Measurements from ENCODE around the gene CNIH3.

The CNIH3 gene

GRCh38 chr1:224668984-224669383, 52.9 kb downstream of the CNIH3 start:
- TF ChIP-seq CTCF (IDR thresholded peaks at IDR 0.05; ENCODE audit: insufficient read depth, low read length, missing control alignments) = no peak
- DNase-seq (ENCODE audit: low read depth, low spot score) = no peak
- POLR2A ChIA-PET = no interaction called here
- CTCF ChIA-PET = interaction anchor here (0.8 to 4.9 kb wide), 3 partner anchors 17 to 23 kb away, joined by 3 to 26 read pairs (median 3); no protein-coding TSS in a partner anchor
- no peak overlapping the region for H3K4me3 ChIP-seq (ENCODE audit: low read depth, low read length)

GRCh38 chr1:224669403-224669802, 53.3 kb downstream of the CNIH3 start:
- ChIA-PET CTCF (interaction anchor here (0.8 to 4.9 kb wide), 3 partner anchors 17 to 24 kb away, joined by 3 to 26 read pairs (median 3); no protein-coding TSS in a partner anchor), POLR2A (no interaction called here)
- TF ChIP-seq CTCF (IDR thresholded peaks at IDR 0.05; ENCODE audit: insufficient read depth, low read length, missing control alignments) = no peak
- no peak for DNase-seq (ENCODE audit: low read depth, low spot score)
- H3K4me3 ChIP-seq (ENCODE audit: low read depth, low read length) = no peak overlapping the region

GRCh38 chr1:224670506-224670905, 54.4 kb downstream of the CNIH3 start:
- no peak for TF ChIP-seq CTCF (IDR thresholded peaks at IDR 0.05; ENCODE audit: insufficient read depth, low read length, missing control alignments)
- POLR2A ChIA-PET = no interaction called here
- CTCF ChIA-PET = interaction anchor here (0.8 to 4.9 kb wide), 3 partner anchors 17 to 182 kb away, joined by 3 to 26 read pairs (median 6); no protein-coding TSS in a partner anchor
- no peak for DNase-seq (ENCODE audit: low read depth, low spot score)
- H3K4me3 ChIP-seq (ENCODE audit: low read depth, low read length) = no peak overlapping the region

GRCh38 chr1:224671076-224671475, 55.0 kb downstream of the CNIH3 start:
- POLR2A ChIA-PET = no interaction called here
- H3K4me3 ChIP-seq (ENCODE audit: low read depth, low read length) = no peak overlapping the region
- TF ChIP-seq CTCF (IDR thresholded peaks at IDR 0.05; ENCODE audit: insufficient read depth, low read length, missing control alignments) = no peak
- CTCF ChIA-PET = interaction anchor here (1.3 to 4.9 kb wide), 2 partner anchors 26 to 182 kb away, joined by 6 to 26 read pairs; no protein-coding TSS in a partner anchor
- DNase-seq (ENCODE audit: low read depth, low spot score) = no peak

- ChIA-PET POLR2A (no interaction called here), CTCF (interaction anchor here (0.9 to 4.9 kb wide), 5 partner anchors 21 to 180 kb away, joined by 3 to 26 read pairs (median 5); no protein-coding TSS in a partner anchor)
- no peak overlapping the region for H3K4me3 ChIP-seq (ENCODE audit: low read depth, low read length)
- no peak for TF ChIP-seq CTCF (IDR thresholded peaks at IDR 0.05; ENCODE audit: insufficient read depth, low read length, missing control alignments)
- DNase-seq (ENCODE audit: low read depth, low spot score) = no peak
These were observed 57.0 kb downstream of the CNIH3 start for GRCh38 chr1:224673141-224673540.

GRCh38 chr1:224675590-224675989, 59.5 kb downstream of the CNIH3 start:
- no peak for DNase-seq (ENCODE audit: low read depth, low spot score)
- ChIA-PET CTCF (interaction anchor here (0.7 to 3.3 kb wide), 6 partner anchors 9 to 219 kb away, joined by 3 to 10 read pairs (median 4); no protein-coding TSS in a partner anchor), POLR2A (no interaction called here)
- H3K4me3 ChIP-seq (ENCODE audit: low read depth, low read length) = no peak overlapping the region
- TF ChIP-seq CTCF (IDR thresholded peaks at IDR 0.05; ENCODE audit: insufficient read depth, low read length, missing control alignments) = no peak
